ENCODE data around the gene C3orf18. TPM values are rescaled to one million over a fixed set of nuclear protein-coding genes. Genes with fewer than 3 reads are reported as not detected.
"Not testable (repeated sequence)": the region's sequence is repeated elsewhere in the genome, so short reads cannot be mapped to it uniquely, and the experiment has no call there.

The C3orf18 gene
- total RNA-seq, 1 experiment from 2014 or later: 10.1 TPM

- H2AFZ ChIP-seq (ENCODE audit: low read depth, low read length, poor library complexity, severe bottlenecking): no peak overlapping the region
- no peak overlapping the region for H3K4me2 ChIP-seq (ENCODE audit: low read length)
- no peaks in the 10 kb centered on the region for H4K20me1 ChIP-seq (ENCODE audit: insufficient read depth)
- intact Hi-C loops (cut with micrococcal nuclease): no loop called here
- H3K36me3 ChIP-seq (ENCODE audit: control insufficient read depth in 1 of 2, insufficient read depth in 2 of 2, low read length in 2 of 2): no peaks in the 10 kb centered on the region
- RAD21 ChIA-PET (ENCODE audit: low non-redundant PET in 1 of 2, low total read pairs in 2 of 2, uncharacterized antibody in 2 of 2, unreplicated experiment in 2 of 2): no interaction called here
- H3K27me3 ChIP-seq (ENCODE audit: insufficient read depth, low read length): no peaks in the 10 kb centered on the region
- H3K4me3 ChIP-seq (replicated peaks in 1 of 2; ENCODE audit: low read depth in 1 of 2, low read length in 2 of 2): no peak overlapping the region
- no peak overlapping the region for H3K9ac ChIP-seq (ENCODE audit: low read length)
- BruUV-seq (replicated peaks): no TSS peak
- no peaks in the 10 kb centered on the region for H3K9me2 ChIP-seq (ENCODE audit: insufficient read depth)
- no peak for TF ChIP-seq SIN3A (IDR thresholded peaks at IDR 0.05; ENCODE audit: low read depth)
- no peak for TF ChIP-seq YY1 (IDR thresholded peaks at IDR 0.05; ENCODE audit: extremely low read depth, insufficient replicate concordance, low read depth, low read length)
- TF ChIP-seq CEBPB (IDR thresholded peaks at IDR 0.05; ENCODE audit: low read depth): no peak
- TF ChIP-seq ZNF274 (IDR thresholded peaks at IDR 0.05; ENCODE audit: low read depth, low read length): no peak
- TF ChIP-seq JUND (IDR thresholded peaks at IDR 0.05): no peak
- H3K79me2 ChIP-seq (ENCODE audit: insufficient read depth, low read length): no peaks in the 10 kb centered on the region
- POLR2A ChIA-PET: no interaction called here
- no peak for ATAC-seq
- H3K4me1 ChIP-seq (ENCODE audit: control insufficient read depth in 1 of 2, insufficient read depth in 2 of 2, low read length in 2 of 2): peaks cover 0 to 6% of the 10 kb centered on the region in 2 experiments; a peak in 1 of 4 replicates
- H3K9me3 ChIP-seq (ENCODE audit: control insufficient read depth in 1 of 2, insufficient read depth in 1 of 2, low read depth in 1 of 2, low read length in 2 of 2): no peaks in the 10 kb centered on the region
- no peak for DNase-seq (ENCODE audit: low read depth, low spot score)
- no peak overlapping the region for H3K27ac ChIP-seq (ENCODE audit: low read depth, low read length)
- CTCF ChIA-PET: interaction anchor here (1.1 to 1.3 kb wide), 2 partner anchors 27 to 96 kb away, joined by 3 to 5 read pairs; partner anchors contain the start of gene CISH
Measured at GRCh38 chr3:50515565-50516439, 51.7 kb downstream of the C3orf18 start.

- H3K79me2 ChIP-seq (ENCODE audit: insufficient read depth, low read length); H3K9me3 ChIP-seq (ENCODE audit: control insufficient read depth in 1 of 2, insufficient read depth in 1 of 2, low read depth in 1 of 2, low read length in 2 of 2); BruUV-seq (replicated peaks); H3K4me3 ChIP-seq (replicated peaks in 1 of 2; ENCODE audit: low read depth in 1 of 2, low read length in 2 of 2); ATAC-seq; CTCF ChIA-PET; DNase-seq (ENCODE audit: low read depth, low spot score); H3K4me2 ChIP-seq (ENCODE audit: low read length); H3K27me3 ChIP-seq (ENCODE audit: insufficient read depth, low read length); H3K4me1 ChIP-seq (ENCODE audit: control insufficient read depth in 1 of 2, insufficient read depth in 2 of 2, low read length in 2 of 2); H3K36me3 ChIP-seq (ENCODE audit: control insufficient read depth in 1 of 2, insufficient read depth in 2 of 2, low read length in 2 of 2); intact Hi-C loops (cut with micrococcal nuclease); H2AFZ ChIP-seq (ENCODE audit: low read depth, low read length, poor library complexity, severe bottlenecking); POLR2A ChIA-PET; H3K9ac ChIP-seq (ENCODE audit: low read length); RAD21 ChIA-PET (ENCODE audit: low non-redundant PET in 1 of 2, low total read pairs in 2 of 2, uncharacterized antibody in 2 of 2, unreplicated experiment in 2 of 2); H3K9me2 ChIP-seq (ENCODE audit: insufficient read depth); H4K20me1 ChIP-seq (ENCODE audit: insufficient read depth); H3K27ac ChIP-seq (ENCODE audit: low read depth, low read length): not testable (repeated sequence)
Measured at GRCh38 chr3:50512908-50513307, 54.6 kb downstream of the C3orf18 start.
